ENCODE data around the gene MRTFB.
A peak's percentile ranks its signal among the peaks of the same experiment; 100 is the strongest.
"Not testable (repeated sequence)": the region's sequence is repeated elsewhere in the genome, so short reads cannot be mapped to it uniquely, and the experiment has no call there.

MRTFB gene

GRCh38 chr16:14172200-14172809 lies 101.2 kb downstream of the MRTFB start:
- no peak overlapping the region for H3K9ac ChIP-seq (ENCODE audit: low read length in 2 of 2)
- no peaks in the 10 kb centered on the region for H3K36me3 ChIP-seq (ENCODE audit: control insufficient read depth in 2 of 2, insufficient read depth in 2 of 2, low read length in 2 of 2)
- no peaks in the 10 kb centered on the region for H3K27me3 ChIP-seq (ENCODE audit: control insufficient read depth in 1 of 2, insufficient read depth in 2 of 2, low read length in 2 of 2)
- H3K9me3 ChIP-seq (ENCODE audit: control insufficient read depth in 2 of 2, low read length in 2 of 2), result no peaks in the 10 kb centered on the region
- H3K4me1 ChIP-seq (ENCODE audit: control insufficient read depth, insufficient read depth, low read length), result no peaks in the 10 kb centered on the region
- H3K27ac ChIP-seq (ENCODE audit: low read length), result no peak overlapping the region
- H3K4me3 ChIP-seq (ENCODE audit: low read length in 2 of 2), result no peak overlapping the region

GRCh38 chr16:14175086-14175485 lies 104.0 kb downstream of the MRTFB start:
- Histone ChIP-seq H3K36me3 (ENCODE audit: control insufficient read depth in 2 of 2, insufficient read depth in 2 of 2, low read length in 2 of 2) (no peaks in the 10 kb centered on the region), H3K4me1 (ENCODE audit: control insufficient read depth, insufficient read depth, low read length) (no peaks in the 10 kb centered on the region), H3K4me3 (ENCODE audit: low read length in 2 of 2) (no peak overlapping the region), H3K9me3 (ENCODE audit: control insufficient read depth in 2 of 2, low read length in 2 of 2) (no peaks in the 10 kb centered on the region), H3K27me3 (ENCODE audit: control insufficient read depth in 1 of 2, insufficient read depth in 2 of 2, low read length in 2 of 2) (no peaks in the 10 kb centered on the region), H3K9ac (ENCODE audit: low read length in 2 of 2) (no peak overlapping the region), H3K27ac (ENCODE audit: low read length) (no peak overlapping the region)

GRCh38 chr16:14177704-14178103 lies 106.6 kb downstream of the MRTFB start:
- no peaks in the 10 kb centered on the region for H3K4me1 ChIP-seq (ENCODE audit: control insufficient read depth, insufficient read depth, low read length)

GRCh38 chr16:14179116-14179515 lies 108.0 kb downstream of the MRTFB start:
- Histone ChIP-seq H3K4me3 (ENCODE audit: low read length in 2 of 2) (no peak overlapping the region), H3K9me3 (ENCODE audit: control insufficient read depth in 2 of 2, low read length in 2 of 2) (no peaks in the 10 kb centered on the region), H3K4me1 (ENCODE audit: control insufficient read depth, insufficient read depth, low read length) (no peaks in the 10 kb centered on the region), H3K27ac (ENCODE audit: low read length) (no peak overlapping the region), H3K9ac (ENCODE audit: low read length in 2 of 2) (no peak overlapping the region), H3K27me3 (ENCODE audit: control insufficient read depth in 1 of 2, insufficient read depth in 2 of 2, low read length in 2 of 2) (no peaks in the 10 kb centered on the region), H3K36me3 (ENCODE audit: control insufficient read depth in 2 of 2, insufficient read depth in 2 of 2, low read length in 2 of 2) (no peaks in the 10 kb centered on the region)

More at GRCh38 chr16:14177704-14178103, 106.6 kb downstream of the MRTFB start:
- no peak overlapping the region for H3K27ac ChIP-seq (ENCODE audit: low read length)
- H3K9me3 ChIP-seq (ENCODE audit: control insufficient read depth in 2 of 2, low read length in 2 of 2), result no peaks in the 10 kb centered on the region
- H3K27me3 ChIP-seq (ENCODE audit: control insufficient read depth in 1 of 2, insufficient read depth in 2 of 2, low read length in 2 of 2), result no peaks in the 10 kb centered on the region
- H3K36me3 ChIP-seq (ENCODE audit: control insufficient read depth in 2 of 2, insufficient read depth in 2 of 2, low read length in 2 of 2), result no peaks in the 10 kb centered on the region
- no peak overlapping the region for H3K4me3 ChIP-seq (ENCODE audit: low read length in 2 of 2)
- H3K9ac ChIP-seq (ENCODE audit: low read length in 2 of 2), result no peak overlapping the region

- Histone ChIP-seq H3K9me3 (ENCODE audit: control insufficient read depth in 2 of 2, low read length in 2 of 2) (no peaks in the 10 kb centered on the region), H3K4me1 (ENCODE audit: control insufficient read depth, insufficient read depth, low read length) (no peaks in the 10 kb centered on the region), H3K9ac (ENCODE audit: low read length in 2 of 2) (no peak overlapping the region), H3K27me3 (ENCODE audit: control insufficient read depth in 1 of 2, insufficient read depth in 2 of 2, low read length in 2 of 2) (no peaks in the 10 kb centered on the region), H3K4me3 (ENCODE audit: low read length in 2 of 2) (no peak overlapping the region), H3K36me3 (ENCODE audit: control insufficient read depth in 2 of 2, insufficient read depth in 2 of 2, low read length in 2 of 2) (no peaks in the 10 kb centered on the region), H3K27ac (ENCODE audit: low read length) (no peak overlapping the region)
Observed at GRCh38 chr16:14180481-14180944, 109.4 kb downstream of the MRTFB start.

- H3K27ac ChIP-seq (ENCODE audit: low read length), result no peak overlapping the region
- H3K27me3 ChIP-seq (ENCODE audit: control insufficient read depth in 1 of 2, insufficient read depth in 2 of 2, low read length in 2 of 2), result no peaks in the 10 kb centered on the region
- H3K9me3 ChIP-seq (ENCODE audit: control insufficient read depth in 2 of 2, low read length in 2 of 2), result no peaks in the 10 kb centered on the region
- H3K4me3 ChIP-seq (ENCODE audit: low read length in 2 of 2), result no peak overlapping the region
- H3K9ac ChIP-seq (ENCODE audit: low read length in 2 of 2), result no peak overlapping the region
- H3K4me1 ChIP-seq (ENCODE audit: control insufficient read depth, insufficient read depth, low read length), result no peaks in the 10 kb centered on the region
- H3K36me3 ChIP-seq (ENCODE audit: control insufficient read depth in 2 of 2, insufficient read depth in 2 of 2, low read length in 2 of 2), result no peaks in the 10 kb centered on the region
Observed at GRCh38 chr16:14181371-14182050, 110.4 kb downstream of the MRTFB start.

- Histone ChIP-seq H3K36me3 (ENCODE audit: control insufficient read depth in 2 of 2, insufficient read depth in 2 of 2, low read length in 2 of 2) (no peaks in the 10 kb centered on the region), H3K27me3 (ENCODE audit: control insufficient read depth in 1 of 2, insufficient read depth in 2 of 2, low read length in 2 of 2) (no peaks in the 10 kb centered on the region), H3K9me3 (ENCODE audit: control insufficient read depth in 2 of 2, low read length in 2 of 2) (no peaks in the 10 kb centered on the region), H3K4me3 (ENCODE audit: low read length in 2 of 2) (no peak overlapping the region), H3K9ac (ENCODE audit: low read length in 2 of 2) (no peak overlapping the region), H3K4me1 (ENCODE audit: control insufficient read depth, insufficient read depth, low read length) (no peaks in the 10 kb centered on the region), H3K27ac (ENCODE audit: low read length) (no peak overlapping the region)
Observed at GRCh38 chr16:14182999-14183398, 111.9 kb downstream of the MRTFB start.

- H3K4me1 ChIP-seq (ENCODE audit: control insufficient read depth, insufficient read depth, low read length); H3K4me3 ChIP-seq (ENCODE audit: low read length in 2 of 2); H3K9ac ChIP-seq (ENCODE audit: low read length in 2 of 2); H3K27ac ChIP-seq (ENCODE audit: low read length); H3K36me3 ChIP-seq (ENCODE audit: control insufficient read depth in 2 of 2, insufficient read depth in 2 of 2, low read length in 2 of 2); H3K27me3 ChIP-seq (ENCODE audit: control insufficient read depth in 1 of 2, insufficient read depth in 2 of 2, low read length in 2 of 2); H3K9me3 ChIP-seq (ENCODE audit: control insufficient read depth in 2 of 2, low read length in 2 of 2): not testable (repeated sequence)
Observed at GRCh38 chr16:14183962-14184361, 112.8 kb downstream of the MRTFB start.

GRCh38 chr16:14186007-14186794 lies 115.1 kb downstream of the MRTFB start:
- no peaks in the 10 kb centered on the region for H3K27me3 ChIP-seq (ENCODE audit: control insufficient read depth in 1 of 2, insufficient read depth in 2 of 2, low read length in 2 of 2)

GRCh38 chr16:14186795-14187221 lies 115.7 kb downstream of the MRTFB start:
- H3K4me3 ChIP-seq (ENCODE audit: low read length in 2 of 2), result peak overlapping the region; percentile 78 to 81
- no peaks in the 10 kb centered on the region for H3K36me3 ChIP-seq (ENCODE audit: control insufficient read depth in 2 of 2, insufficient read depth in 2 of 2, low read length in 2 of 2)
- H3K9ac ChIP-seq (ENCODE audit: low read length in 2 of 2), result peak overlapping the region; percentile 66 to 70
- peak overlapping the region; percentile 53 for H3K27ac ChIP-seq (ENCODE audit: low read length)
- H3K9me3 ChIP-seq (ENCODE audit: control insufficient read depth in 2 of 2, low read length in 2 of 2), result no peaks in the 10 kb centered on the region
- no peaks in the 10 kb centered on the region for H3K27me3 ChIP-seq (ENCODE audit: control insufficient read depth in 1 of 2, insufficient read depth in 2 of 2, low read length in 2 of 2)
- no peaks in the 10 kb centered on the region for H3K4me1 ChIP-seq (ENCODE audit: control insufficient read depth, insufficient read depth, low read length)

More at GRCh38 chr16:14186007-14186794, 115.1 kb downstream of the MRTFB start:
- no peaks in the 10 kb centered on the region for H3K36me3 ChIP-seq (ENCODE audit: control insufficient read depth in 2 of 2, insufficient read depth in 2 of 2, low read length in 2 of 2)
- H3K27ac ChIP-seq (ENCODE audit: low read length), result peak overlapping the region; percentile 53
- no peaks in the 10 kb centered on the region for H3K9me3 ChIP-seq (ENCODE audit: control insufficient read depth in 2 of 2, low read length in 2 of 2)
- H3K4me1 ChIP-seq (ENCODE audit: control insufficient read depth, insufficient read depth, low read length), result no peaks in the 10 kb centered on the region
- peak overlapping the region; percentile 66 to 70 for H3K9ac ChIP-seq (ENCODE audit: low read length in 2 of 2)
- H3K4me3 ChIP-seq (ENCODE audit: low read length in 2 of 2), result peak overlapping the region; percentile 78 to 81
